Breast epithelium (tissue), 4 donors: ENCODE measurements around the gene IGSF6. TPM values are rescaled to one million over a fixed set of nuclear protein-coding genes. Genes with fewer than 3 reads are reported as not detected.
"Not testable (repeated sequence)": the region's sequence is repeated elsewhere in the genome, so short reads cannot be mapped to it uniquely, and the experiment has no call there.

ENCODE experiments used
- DNase-seq, 2 donors: peaks; one replicate each; pipeline ENCODE4 v3.0.0-alpha.2; 2019; ENCODE audit warnings: low spot score in 2 of 2
- H3K27ac ChIP-seq, 2 donors: fragments of 200-600 bp; sonication (generic) in 1 of 2; one replicate each; pipeline ENCODE4 v1.5.1; 2016 to 2019; ENCODE audit warnings: mild to moderate bottlenecking in 1 of 2
- H3K27me3 ChIP-seq, 2 donors: fragments of 200-600 bp; sonication (generic) in 1 of 2; one replicate each; pipeline versions ENCODE4 v1.5.1 to v1.6.0; 2017 to 2019; ENCODE audit warnings: control low read depth in 1 of 2, mild to moderate bottlenecking in 1 of 2
- H3K36me3 ChIP-seq: fragments of 200-600 bp; one replicate; pipeline ENCODE4 v1.5.1; 2019
- H3K4me1 ChIP-seq, 2 donors: fragments of 200-600 bp; sonication (generic); one replicate each; pipeline ENCODE4 v1.5.1; 2016 to 2019; ENCODE audit warnings: control low read depth in 1 of 2
- H3K4me3 ChIP-seq, 3 donors: fragments of 200-600 bp; sonication (generic); 1 replicate in 2 of 3; 2 replicates in 1 of 3; pipeline ENCODE4 v1.5.1; 2016 to 2019; ENCODE audit warnings: mild to moderate bottlenecking in 3 of 3, moderate library complexity in 2 of 3
- H3K9me3 ChIP-seq, 2 donors: fragments of 200-600 bp; sonication (generic) in 1 of 2; one replicate each; pipeline ENCODE4 v1.5.1; 2016 to 2019; ENCODE audit warnings: control low read depth in 1 of 2
- CTCF ChIP-seq, 3 donors: fragments of 450-650 bp; IDR thresholded peaks; one replicate each; pipeline ENCODE4 v1.5.1; 2016 to 2017; ENCODE audit warnings: antibody characterized with exemption in 3 of 3, mild to moderate bottlenecking in 3 of 3, moderate library complexity in 3 of 3
- POLR2A ChIP-seq: fragments of 450-650 bp; IDR thresholded peaks from one replicate; pipeline ENCODE4 v1.6.1; 2016; ENCODE audit warnings: antibody characterized with exemption, mild to moderate bottlenecking, moderate library complexity
- POLR2AphosphoS5 ChIP-seq, 3 donors: sonication (generic); formaldehyde crosslinking; IDR thresholded peaks; one replicate each; pipeline ENCODE4 v1.6.1; 2017; ENCODE audit warnings: antibody characterized with exemption in 3 of 3
- intact Hi-C: fragments of 100-400 bp; cut with DNase I; formaldehyde crosslinking; loops from one replicate; pipeline ENCODE4 v1.15.1; 2023; ENCODE audit warnings: low total_unique reads
- total RNA-seq, 3 donors: library from RNA; depleted of rRNA; stranded (reverse); fragments of >200 nt; gene quantifications; one replicate each; pipeline ENCODE4 v1.1.0, GENCODE V29; 2016

Gene IGSF6
- total RNA-seq, 3 donors from 2014 or later: 0.33 to 13.2 (median 6.7) TPM

- Histone ChIP-seq H3K27ac (no peak overlapping the region), H3K4me3 (no peak overlapping the region), H3K9me3 (no peaks in the 10 kb centered on the region), H3K36me3 (no peaks in the 10 kb centered on the region), H3K27me3 (no peaks in the 10 kb centered on the region), H3K4me1 (no peaks in the 10 kb centered on the region)
- intact Hi-C loops: no loop called here
- DNase-seq: no peak
- TF ChIP-seq POLR2AphosphoS5 (IDR thresholded peaks at IDR 0.05): no peak
Observed at GRCh38 chr16:21634216-21634615, 18.2 kb downstream of the IGSF6 start.

GRCh38 chr16:21631951-21632575 lies 20.3 kb downstream of the IGSF6 start:
- H3K4me3 ChIP-seq, intact Hi-C loops, DNase-seq: not testable (repeated sequence)

GRCh38 chr16:21631376-21631775 lies 21.0 kb downstream of the IGSF6 start:
- H3K27ac ChIP-seq, H3K27me3 ChIP-seq, H3K4me3 ChIP-seq, H3K36me3 ChIP-seq, intact Hi-C loops, H3K9me3 ChIP-seq, H3K4me1 ChIP-seq, DNase-seq: not testable (repeated sequence)

More at GRCh38 chr16:21631951-21632575, 20.3 kb downstream of the IGSF6 start:
- not testable (repeated sequence) for H3K27me3 ChIP-seq, H3K4me1 ChIP-seq, H3K27ac ChIP-seq, H3K36me3 ChIP-seq, H3K9me3 ChIP-seq

GRCh38 chr16:21630866-21631265 lies 21.5 kb downstream of the IGSF6 start:
- H3K4me3 ChIP-seq, intact Hi-C loops, H3K36me3 ChIP-seq, H3K27me3 ChIP-seq, H3K27ac ChIP-seq, H3K9me3 ChIP-seq, DNase-seq, H3K4me1 ChIP-seq: not testable (repeated sequence)

GRCh38 chr16:21629616-21630539 lies 22.5 kb downstream of the IGSF6 start:
- H3K4me1 ChIP-seq, H3K4me3 ChIP-seq, H3K27ac ChIP-seq, DNase-seq, intact Hi-C loops, H3K9me3 ChIP-seq, H3K27me3 ChIP-seq, H3K36me3 ChIP-seq: not testable (repeated sequence)

GRCh38 chr16:21628772-21629171 lies 23.6 kb downstream of the IGSF6 start:
- Histone ChIP-seq H3K27me3 (no peaks in the 10 kb centered on the region), H3K4me3 (no peak overlapping the region), H3K4me1 (no peaks in the 10 kb centered on the region), H3K36me3 (no peaks in the 10 kb centered on the region), H3K9me3 (no peaks in the 10 kb centered on the region), H3K27ac (no peak overlapping the region)
- DNase-seq: no peak
- no peak for TF ChIP-seq POLR2A
- no peak for TF ChIP-seq POLR2AphosphoS5 (IDR thresholded peaks at IDR 0.05)
- no peak for TF ChIP-seq CTCF (IDR thresholded peaks at IDR 0.05)
- intact Hi-C loops: no loop called here

GRCh38 chr16:21628121-21628726 lies 24.2 kb downstream of the IGSF6 start:
- no peaks in the 10 kb centered on the region for H3K4me1 ChIP-seq
- no peak for DNase-seq
- no peaks in the 10 kb centered on the region for H3K9me3 ChIP-seq
- intact Hi-C loops: no loop called here
- H3K27ac ChIP-seq: no peak overlapping the region
- no peaks in the 10 kb centered on the region for H3K36me3 ChIP-seq
- H3K27me3 ChIP-seq: no peaks in the 10 kb centered on the region
- no peak for TF ChIP-seq CTCF (IDR thresholded peaks at IDR 0.05)
- TF ChIP-seq POLR2A: no peak
- no peak overlapping the region for H3K4me3 ChIP-seq
